HG03097 (cell line): Measurements from ENCODE around the gene SMAD6.

Experiments
- ATAC-seq: cut with Tn5 transposase; IDR thresholded peaks from one replicate; pipeline ENCODE4 v1.9.1; 2021; ENCODE audit not compliant: unreplicated experiment, low FRiP score

Gene SMAD6

GRCh38 chr15:66702787-66703539 lies 927 bp downstream of the SMAD6 start:
- ATAC-seq: no peak

GRCh38 chr15:66703540-66703941 lies 1.5 kb downstream of the SMAD6 start:
- no peak for ATAC-seq

DNA sequence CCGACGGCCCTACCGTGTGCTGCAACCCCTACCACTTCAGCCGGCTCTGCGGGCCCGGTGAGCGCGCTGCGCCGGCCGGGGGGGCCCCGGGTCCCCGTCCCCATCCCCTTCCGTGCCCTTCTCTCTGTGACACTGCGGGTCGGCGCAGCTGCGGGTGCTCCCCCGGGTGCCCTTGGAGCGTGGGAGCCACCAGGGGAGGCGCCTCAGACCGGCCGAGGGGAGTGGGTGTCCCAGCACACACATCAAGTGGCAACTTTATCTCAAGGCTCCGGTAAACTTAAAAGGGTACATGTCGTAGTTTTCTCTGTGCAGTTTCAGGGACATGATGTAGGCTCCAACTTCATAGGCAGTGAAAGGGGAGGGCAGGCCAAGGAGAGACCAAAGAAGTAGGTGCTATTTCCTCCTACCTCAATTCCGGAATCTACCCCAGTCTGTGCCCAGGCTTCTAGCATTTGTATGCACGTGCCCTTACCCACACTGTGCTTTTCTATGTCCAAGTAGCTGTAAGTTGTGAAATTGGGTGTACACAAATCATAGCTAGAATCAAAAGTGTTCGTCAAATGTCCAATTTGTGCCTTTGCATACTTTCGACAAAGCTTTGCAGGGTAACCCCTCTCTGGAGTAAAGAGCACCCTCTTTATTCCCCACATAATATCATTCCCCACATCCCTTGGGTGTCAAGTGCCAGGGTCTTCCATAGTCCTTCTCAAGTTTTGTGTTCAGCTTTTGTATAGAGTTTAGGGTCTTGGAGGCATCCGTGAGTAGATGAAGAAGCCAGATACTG lies 2.2 kb downstream of the SMAD6 start:
- no peak for ATAC-seq

- ATAC-seq: no peak
These were observed 2.7 kb downstream of the SMAD6 start for GRCh38 chr15:66704803-66705153.

DNA sequence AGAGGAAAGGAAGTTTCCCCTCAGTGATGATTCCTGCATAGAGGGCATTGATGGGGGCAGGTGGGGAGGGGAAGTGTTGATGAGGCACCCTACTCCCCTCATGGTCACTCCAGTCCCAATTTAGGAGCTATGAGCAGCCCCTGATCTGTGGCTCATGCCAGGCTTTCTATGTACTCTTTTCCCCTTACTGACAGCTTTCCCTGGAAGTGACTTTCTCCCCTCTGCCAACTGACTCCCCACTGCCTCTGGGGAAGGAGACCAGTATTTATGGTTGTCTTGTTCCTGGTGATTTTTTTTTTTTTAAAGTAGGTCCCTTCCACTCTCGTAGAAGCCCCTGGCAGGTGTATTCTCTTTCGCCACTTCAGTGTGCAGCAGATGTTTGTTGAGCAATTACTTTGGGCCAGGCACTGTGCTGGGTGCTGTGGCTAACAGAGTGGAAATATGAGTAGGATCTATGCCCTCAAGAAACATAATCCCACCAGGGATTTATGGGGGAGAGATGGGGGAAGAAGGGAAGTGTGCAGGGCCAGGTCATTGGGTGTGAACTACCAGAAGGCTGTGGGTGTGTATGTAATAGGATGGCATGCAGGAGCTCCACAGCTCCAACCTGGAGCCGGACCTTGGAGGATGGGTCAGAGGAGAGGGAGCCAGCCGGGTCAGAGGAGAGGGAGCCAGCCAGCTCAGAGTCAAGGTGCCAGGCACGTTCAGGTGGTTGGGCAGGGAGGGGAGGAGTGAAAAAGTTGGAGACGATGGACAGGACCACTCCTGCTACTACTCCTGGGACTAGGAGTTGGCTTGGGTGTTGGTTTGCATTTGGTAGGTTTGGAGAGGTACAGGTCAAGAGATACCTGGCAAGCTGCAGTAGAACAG lies 3.5 kb downstream of the SMAD6 start:
- ATAC-seq: no peak

DNA sequence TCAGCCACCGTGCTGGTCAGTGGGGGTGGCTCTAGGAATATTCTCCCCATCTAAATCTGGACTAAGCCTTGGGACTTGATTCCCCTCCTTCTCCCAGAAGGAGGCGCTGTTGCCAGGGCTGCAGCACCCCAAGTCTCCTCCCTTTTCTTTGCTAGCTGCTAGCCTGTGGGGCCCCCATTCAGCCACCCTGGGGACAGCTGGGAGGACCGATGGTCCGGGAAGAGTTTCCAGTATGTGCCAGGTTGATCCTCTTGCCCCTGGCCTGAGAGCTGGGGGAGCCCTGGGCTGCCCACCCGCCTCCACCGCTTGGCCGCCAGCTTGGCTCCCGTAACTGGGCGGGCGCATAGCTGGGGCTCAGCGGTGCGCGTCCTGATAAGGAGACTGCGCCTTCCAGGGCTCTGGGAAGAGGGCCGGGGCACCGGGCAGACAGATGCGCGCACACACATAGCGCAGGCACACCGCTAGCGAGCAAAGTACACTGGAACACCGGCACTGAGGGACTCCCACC lies 4.2 kb downstream of the SMAD6 start:
- ATAC-seq: no peak

- ATAC-seq: no peak
These were observed 4.8 kb downstream of the SMAD6 start for GRCh38 chr15:66706840-66707239.

DNA sequence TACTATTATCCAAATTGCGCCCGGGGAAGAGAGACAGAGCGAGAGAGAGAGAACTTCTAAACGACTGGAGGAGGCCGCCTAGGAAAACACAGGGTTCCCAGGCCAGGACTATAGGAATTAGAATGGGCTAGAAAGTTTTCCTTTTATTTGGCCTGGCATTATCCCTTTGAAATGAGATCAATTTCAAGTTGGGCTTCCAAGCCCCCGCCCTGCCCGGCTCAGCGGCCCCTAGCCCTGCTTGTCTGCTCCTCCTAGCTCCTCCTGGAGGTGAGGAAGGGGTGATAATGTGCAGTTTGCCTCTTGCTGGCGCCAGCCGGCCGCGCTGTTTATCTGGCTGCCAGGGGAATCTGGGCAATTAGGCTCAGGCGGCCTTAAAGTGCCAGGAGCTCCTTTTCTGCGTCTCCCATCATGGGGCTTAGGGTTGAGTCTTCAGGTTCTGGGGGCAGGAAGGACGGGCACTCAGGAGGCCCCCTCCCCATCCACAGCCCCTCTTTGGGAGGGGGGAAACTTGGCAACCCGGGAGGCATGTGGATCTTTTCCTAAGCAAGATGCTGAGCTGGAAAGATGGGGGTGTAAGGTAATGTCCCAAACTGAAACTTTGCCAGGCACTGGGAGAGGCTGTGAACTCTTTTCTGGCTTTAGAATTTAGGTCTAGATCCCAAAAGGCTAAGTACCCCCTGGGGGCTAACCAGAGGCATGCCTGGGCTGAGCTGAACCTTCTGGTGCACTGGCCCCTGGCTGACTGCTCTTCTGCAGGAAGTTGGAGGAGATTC lies 5.5 kb downstream of the SMAD6 start:
- ATAC-seq: no peak

GRCh38 chr15:66708389-66708788 lies 6.4 kb downstream of the SMAD6 start:
- ATAC-seq: no peak

DNA sequence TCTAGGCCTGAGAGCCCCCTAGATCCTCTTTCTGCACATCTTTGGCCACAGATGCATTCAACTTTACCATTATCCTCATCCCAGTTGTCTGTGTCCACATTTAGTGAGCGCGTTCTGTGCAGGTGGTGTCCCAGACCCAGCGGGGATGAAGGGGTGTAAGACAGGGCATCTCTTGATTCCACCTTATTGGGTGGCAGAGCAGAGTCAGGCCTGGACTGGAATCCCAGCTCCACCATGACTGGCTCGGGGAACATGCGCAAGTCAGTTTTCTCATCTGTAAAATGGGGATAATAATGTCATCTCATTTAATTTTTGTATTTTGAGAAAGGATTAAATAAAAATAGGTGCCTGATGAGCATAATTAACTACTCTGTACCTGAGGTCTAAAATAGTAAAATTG lies 7.8 kb downstream of the SMAD6 start:
- ATAC-seq: no peak

DNA sequence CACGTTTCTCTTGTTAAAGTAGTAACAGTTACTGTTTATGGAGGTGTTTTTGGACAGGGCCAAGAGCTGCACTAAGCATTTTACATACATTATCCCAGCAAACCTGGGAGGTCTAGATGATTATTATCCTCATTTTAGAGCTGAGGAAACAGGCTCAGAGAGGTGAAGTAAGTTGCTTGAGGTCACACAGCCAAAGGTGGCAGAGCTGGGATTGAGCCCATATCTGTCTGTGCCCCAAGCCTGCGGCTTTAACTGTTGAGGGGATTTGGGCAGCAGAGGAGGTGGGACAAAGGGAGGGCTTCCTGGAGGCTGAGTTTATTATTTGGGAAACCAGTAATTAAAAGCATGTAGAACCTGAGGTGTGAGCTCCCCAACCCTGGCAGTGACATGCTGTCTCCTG lies 9.2 kb downstream of the SMAD6 start:
- no peak for ATAC-seq

DNA sequence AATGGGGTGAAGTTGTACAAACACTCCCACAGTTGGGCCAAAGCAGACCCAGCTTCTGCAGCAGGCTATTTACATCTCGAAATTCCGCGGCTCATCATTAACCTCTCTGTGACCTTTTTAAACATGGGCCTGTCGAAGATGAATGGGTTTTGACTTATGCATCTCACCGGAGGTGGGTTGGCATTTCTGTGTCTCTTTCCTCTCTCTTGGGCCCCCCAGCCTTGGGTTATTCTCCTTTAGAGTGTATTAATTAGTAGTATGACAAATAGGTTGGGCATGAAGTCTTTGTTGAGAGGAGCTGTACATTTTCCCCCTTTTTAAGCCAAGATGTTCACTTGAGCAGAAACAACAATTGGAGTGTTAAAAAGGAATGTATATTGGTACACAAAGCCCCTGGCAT lies 9.8 kb downstream of the SMAD6 start:
- no peak for ATAC-seq

DNA sequence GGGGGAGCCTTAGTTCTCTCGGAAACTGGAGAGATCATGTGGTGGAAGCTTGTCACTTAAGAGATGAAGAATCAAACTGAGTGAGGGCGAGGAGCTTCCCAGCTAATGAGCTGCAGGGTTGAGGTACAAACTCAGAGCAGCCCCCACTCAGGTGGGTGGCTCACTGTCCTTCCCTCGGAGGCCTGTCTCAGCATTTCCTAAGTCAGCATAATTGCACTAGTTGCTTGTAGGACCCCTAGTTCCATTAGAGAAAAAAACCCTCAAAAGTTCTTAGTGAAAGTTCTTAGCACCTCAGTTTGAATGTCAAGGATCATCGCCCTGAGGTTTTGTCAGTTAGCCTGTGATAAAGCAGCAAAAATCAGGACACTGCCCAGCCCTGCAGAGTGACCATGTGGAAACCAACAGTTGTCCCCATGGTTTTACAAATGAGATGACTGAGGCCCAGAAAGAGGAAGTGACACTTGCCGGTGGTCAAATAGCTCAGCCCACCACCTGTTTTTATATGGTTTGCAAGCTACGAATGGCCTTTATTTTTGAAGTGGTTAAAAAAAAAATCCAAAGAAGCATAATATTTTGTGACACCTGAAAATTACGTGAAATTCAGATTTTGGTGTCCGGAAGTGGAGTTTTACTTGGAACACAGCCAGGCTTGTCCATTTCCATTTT lies 11.9 kb downstream of the SMAD6 start:
- ATAC-seq: no peak

DNA sequence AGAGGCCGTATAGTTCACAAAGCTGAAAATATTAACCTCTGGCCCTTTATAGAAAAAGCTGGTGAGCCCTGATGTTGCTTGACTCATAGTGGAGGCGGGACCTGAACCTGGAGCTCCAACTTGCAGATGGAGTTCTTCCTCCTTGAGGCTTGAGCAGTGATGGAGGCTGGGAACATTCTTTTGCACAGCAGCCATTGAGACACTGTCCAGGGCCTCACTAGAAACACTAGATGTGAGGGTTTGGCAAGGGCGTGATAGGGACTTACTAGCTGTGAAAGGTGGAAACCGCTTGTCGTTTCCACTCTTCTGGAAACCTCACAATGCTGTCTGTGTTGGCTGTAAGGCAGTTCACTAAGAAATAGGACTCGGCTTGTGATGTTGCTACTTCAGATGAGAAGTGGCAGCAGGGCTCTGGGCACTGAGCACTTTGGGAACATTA lies 12.5 kb downstream of the SMAD6 start:
- no peak for ATAC-seq

DNA sequence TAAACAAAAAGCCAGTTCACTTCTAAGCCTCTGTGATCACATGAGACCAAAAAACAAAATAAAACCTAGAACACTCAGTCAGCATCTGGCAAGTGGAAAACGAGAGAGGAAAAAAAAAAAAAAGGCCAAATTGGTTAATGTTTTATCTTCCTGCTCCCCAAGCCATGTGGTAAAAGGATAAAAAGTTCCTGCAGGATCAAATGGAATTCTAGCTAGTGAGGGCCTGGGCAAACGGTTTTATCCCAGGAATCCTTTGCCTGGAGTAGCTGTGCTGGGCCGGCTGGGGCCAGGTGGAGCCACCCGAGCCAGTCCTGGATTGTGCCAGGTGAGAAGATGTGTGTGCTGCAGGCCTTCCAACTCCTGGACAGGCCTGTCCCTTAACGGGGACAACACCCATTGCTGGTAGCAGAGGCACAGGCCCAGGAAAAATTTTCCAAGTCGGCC lies 13.2 kb downstream of the SMAD6 start:
- ATAC-seq: no peak

- no peak for ATAC-seq
These were observed 14.0 kb downstream of the SMAD6 start for GRCh38 chr15:66715720-66716655.

DNA sequence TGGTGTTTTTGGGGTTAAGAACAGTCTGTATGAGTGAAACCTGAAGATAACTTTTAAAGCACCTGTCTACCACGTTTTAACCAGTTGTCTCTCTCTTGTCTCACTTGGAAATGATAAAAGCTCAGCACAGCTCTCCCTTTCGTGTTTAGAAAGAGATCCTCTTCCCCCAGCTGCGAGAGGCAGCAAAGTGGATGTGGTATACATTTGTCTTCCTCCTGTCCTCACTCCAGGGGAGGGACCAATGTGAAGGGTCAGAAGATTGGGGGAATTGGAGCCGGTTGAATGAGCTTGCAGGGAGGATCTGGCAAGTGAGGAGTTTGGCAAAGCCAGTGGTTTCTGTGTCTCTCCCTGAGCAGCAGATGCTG lies 14.6 kb downstream of the SMAD6 start:
- ATAC-seq: no peak

- no peak for ATAC-seq
These were observed 16.4 kb downstream of the SMAD6 start for GRCh38 chr15:66718220-66718988.
